Measurements from ENCODE around the gene DBX1. TPM values are rescaled to one million over a fixed set of nuclear protein-coding genes. Genes with fewer than 3 reads are reported as not detected.

DBX1 gene
- total and polyA plus RNA-seq, 10 donors: not detected

DNA sequence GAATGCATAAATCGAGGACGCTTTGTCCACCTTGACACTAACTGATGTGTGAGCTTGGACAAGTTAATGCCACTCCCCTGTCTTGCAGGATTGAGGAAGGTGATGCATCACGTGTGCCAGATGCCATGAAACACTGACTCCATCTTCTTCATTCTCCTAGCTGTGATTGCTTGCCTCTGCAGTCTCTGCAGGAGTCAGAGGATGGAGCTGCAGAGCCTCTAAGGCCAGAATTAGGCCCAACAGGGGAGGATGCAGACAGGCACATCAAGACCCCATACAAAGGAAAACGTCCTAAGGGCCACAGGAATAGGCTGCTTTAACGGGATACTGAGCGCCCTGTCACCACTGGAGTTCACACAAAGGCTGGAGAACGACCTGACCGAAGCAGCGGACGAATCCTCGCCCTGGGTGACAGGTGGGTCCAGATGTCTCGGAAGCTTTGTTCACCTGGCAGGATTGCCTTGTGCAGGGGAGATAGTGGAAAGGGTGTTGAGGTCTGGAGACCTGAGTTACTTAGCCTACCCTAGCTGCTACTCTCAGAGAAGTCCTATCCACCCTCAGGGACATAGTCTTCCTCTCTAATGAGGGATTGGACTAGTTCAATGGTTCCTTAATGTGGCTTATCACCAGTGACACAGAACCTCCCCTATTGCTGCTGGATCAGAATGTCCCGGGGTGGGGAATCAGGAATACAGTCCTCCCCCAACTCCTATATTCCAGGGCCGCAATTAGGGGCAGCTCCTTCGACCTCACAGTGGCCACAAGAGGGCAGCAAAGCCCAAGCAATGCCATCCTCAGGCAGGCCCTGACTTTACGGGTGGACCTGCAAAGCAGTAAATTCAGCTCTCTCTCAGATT, 32.4 kb downstream of the DBX1 start:
- Histone ChIP-seq H3K27ac (no peak overlapping the region), H3K4me3 (no peak overlapping the region), H3K4me1 (peaks cover 0 to 13% (median 10%) of the 10 kb centered on the region in 6 donors), H3K27me3 (replicated peaks in 1 of 7) (peaks cover 0 to 28% (median 11%) of the 10 kb centered on the region in 7 donors), H3K36me3 (no peaks in the 10 kb centered on the region), H3K9me3 (no peaks in the 10 kb centered on the region)
- WGBS, 5 donors: 55 to 64% (median 63%) methylated on average over 15 to 16 of the region's 16 CpGs
- peak; percentile 88 for DNase-seq
- no peak for TF ChIP-seq POLR2AphosphoS5 (IDR thresholded peaks at IDR 0.05)
- TF ChIP-seq, protein P1, sequence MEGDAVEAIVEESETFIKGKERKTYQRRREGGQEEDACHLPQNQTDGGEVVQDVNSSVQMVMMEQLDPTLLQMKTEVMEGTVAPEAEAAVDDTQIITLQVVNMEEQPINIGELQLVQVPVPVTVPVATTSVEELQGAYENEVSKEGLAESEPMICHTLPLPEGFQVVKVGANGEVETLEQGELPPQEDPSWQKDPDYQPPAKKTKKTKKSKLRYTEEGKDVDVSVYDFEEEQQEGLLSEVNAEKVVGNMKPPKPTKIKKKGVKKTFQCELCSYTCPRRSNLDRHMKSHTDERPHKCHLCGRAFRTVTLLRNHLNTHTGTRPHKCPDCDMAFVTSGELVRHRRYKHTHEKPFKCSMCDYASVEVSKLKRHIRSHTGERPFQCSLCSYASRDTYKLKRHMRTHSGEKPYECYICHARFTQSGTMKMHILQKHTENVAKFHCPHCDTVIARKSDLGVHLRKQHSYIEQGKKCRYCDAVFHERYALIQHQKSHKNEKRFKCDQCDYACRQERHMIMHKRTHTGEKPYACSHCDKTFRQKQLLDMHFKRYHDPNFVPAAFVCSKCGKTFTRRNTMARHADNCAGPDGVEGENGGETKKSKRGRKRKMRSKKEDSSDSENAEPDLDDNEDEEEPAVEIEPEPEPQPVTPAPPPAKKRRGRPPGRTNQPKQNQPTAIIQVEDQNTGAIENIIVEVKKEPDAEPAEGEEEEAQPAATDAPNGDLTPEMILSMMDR (IDR thresholded peaks at IDR 0.05 in 8 of 11, conservative IDR thresholded peaks at IDR 0.05 in 3 of 11): peak; percentile 37 to 89 (median 81)
- intact Hi-C loops (cut with DNase I; ENCODE audit: low total_unique reads): loop anchor here (5.0 kb wide), 1 partner anchor 229 kb away; no protein-coding TSS in a partner anchor

DNA sequence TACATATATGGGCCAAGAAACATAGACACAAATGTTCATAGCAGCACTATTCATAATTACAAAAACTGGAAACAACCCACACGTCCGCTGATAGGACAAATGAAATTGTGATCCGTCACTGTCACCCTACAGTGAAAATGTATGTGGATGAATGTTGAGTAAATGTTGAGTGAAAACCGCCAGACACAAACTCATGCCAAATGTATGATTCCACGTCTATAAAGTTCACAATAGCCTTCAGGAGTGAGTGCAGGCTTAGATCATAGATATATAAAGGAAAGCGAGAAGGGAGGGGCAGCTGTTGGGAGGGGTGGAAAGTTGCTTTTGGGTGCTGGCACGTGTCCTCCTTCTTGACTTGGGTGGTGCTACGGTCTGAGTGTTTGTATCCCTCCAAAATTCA, 33.6 kb downstream of the DBX1 start:
- no peak for DNase-seq
- no peaks in the 10 kb centered on the region for H3K36me3 ChIP-seq
- H3K27me3 ChIP-seq (replicated peaks in 1 of 7): peaks cover 0 to 16% (median 2%) of the 10 kb centered on the region in 7 donors
- intact Hi-C loops (cut with DNase I; ENCODE audit: low total_unique reads): loop anchor here (5.0 kb wide), 1 partner anchor 231 kb away; no protein-coding TSS in a partner anchor
- 76 to 89% (median 81%) methylated on average over 8 of the region's 8 CpGs for WGBS, 5 donors
- no peak for TF ChIP-seq POLR2AphosphoS5 (IDR thresholded peaks at IDR 0.05)
- TF ChIP-seq, protein P1 (IDR thresholded peaks at IDR 0.05 in 8 of 11, conservative IDR thresholded peaks at IDR 0.05 in 3 of 11): no peak
- TF ChIP-seq POLR2A (IDR thresholded peaks at IDR 0.05): no peak
- no peaks in the 10 kb centered on the region for H3K9me3 ChIP-seq
- H3K4me1 ChIP-seq: peaks cover 0 to 2% (median under 1%) of the 10 kb centered on the region in 6 donors
- no peak overlapping the region for H3K27ac ChIP-seq
- H3K4me3 ChIP-seq: no peak overlapping the region

DNA sequence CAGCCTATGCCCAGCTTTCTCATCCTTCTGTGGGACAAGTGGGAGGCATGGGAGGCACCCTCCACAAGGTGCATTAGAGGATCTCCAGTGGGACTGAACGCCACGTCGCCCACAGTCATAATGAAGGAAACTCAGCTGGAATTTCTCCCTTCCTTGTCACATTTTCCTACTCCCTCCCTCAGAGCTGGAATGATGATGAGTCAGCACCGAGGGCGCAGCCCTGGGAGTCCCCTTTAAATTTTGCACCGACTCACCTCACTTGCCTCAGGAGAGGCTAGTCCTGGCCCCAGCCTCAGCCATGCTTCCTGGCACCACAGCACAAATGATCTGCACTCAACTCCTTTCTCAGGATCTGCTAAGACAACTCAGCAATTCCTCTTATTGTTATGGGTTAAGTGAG, 34.3 kb downstream of the DBX1 start:
- DNase-seq: no peak
- H3K27me3 ChIP-seq (replicated peaks in 1 of 7): peaks cover 0 to 8% (median 0%) of the 10 kb centered on the region in 7 donors
- intact Hi-C loops (cut with DNase I; ENCODE audit: low total_unique reads): loop anchor here (5.0 kb wide), 1 partner anchor 231 kb away; no protein-coding TSS in a partner anchor
- H3K4me3 ChIP-seq: no peak overlapping the region
- H3K27ac ChIP-seq: no peak overlapping the region
- H3K36me3 ChIP-seq: no peaks in the 10 kb centered on the region
- no peak for TF ChIP-seq POLR2A (IDR thresholded peaks at IDR 0.05)
- H3K9me3 ChIP-seq: no peaks in the 10 kb centered on the region
- H3K4me1 ChIP-seq: no peaks in the 10 kb centered on the region
- WGBS, 5 donors: 80 to 91% (median 85%) methylated on average over 6 of the region's 6 CpGs

DNA sequence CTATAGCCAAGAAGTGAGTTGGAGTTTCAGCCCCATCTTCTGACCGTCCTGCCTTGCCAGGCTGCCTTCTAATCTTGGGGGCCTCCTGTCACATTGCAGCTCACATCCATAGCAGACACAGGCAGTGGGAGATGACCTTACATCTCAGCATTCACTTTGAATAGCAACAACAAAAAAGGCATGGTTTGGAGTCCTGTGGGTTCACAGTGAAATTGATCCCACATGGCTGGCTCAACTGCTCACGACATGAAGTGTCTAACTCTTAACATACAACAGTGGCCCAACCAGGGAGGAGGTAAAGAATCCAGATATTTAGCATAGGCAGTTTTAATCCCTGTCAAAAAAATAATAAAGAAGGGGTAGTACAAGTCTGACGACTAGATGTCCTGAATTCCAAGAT, 38.1 kb downstream of the DBX1 start:
- no peak overlapping the region for H3K27ac ChIP-seq
- H3K4me1 ChIP-seq: no peaks in the 10 kb centered on the region
- H3K4me3 ChIP-seq: no peak overlapping the region
- TF ChIP-seq, protein P1 (IDR thresholded peaks at IDR 0.05 in 8 of 11, conservative IDR thresholded peaks at IDR 0.05 in 3 of 11): no peak
- TF ChIP-seq POLR2AphosphoS5 (IDR thresholded peaks at IDR 0.05) (no peak), POLR2A (IDR thresholded peaks at IDR 0.05) (no peak)
- H3K27me3 ChIP-seq (replicated peaks in 1 of 7): no peaks in the 10 kb centered on the region
- H3K9me3 ChIP-seq: no peaks in the 10 kb centered on the region
- 72 to 89% (median 83%) methylated on average over 3 of the region's 3 CpGs for WGBS, 5 donors
- no peak for DNase-seq
- intact Hi-C loops (cut with DNase I; ENCODE audit: low total_unique reads): no loop called here
- peaks cover 0 to 29% (median 0%) of the 10 kb centered on the region in 6 donors for H3K36me3 ChIP-seq

Data from spleen (tissue), 11 donors.